HG03432 (cell line): ENCODE measurements around the gene TAF5.
A peak's percentile ranks its signal among the peaks of the same experiment; 100 is the strongest.
"Not testable (repeated sequence)": the region's sequence is repeated elsewhere in the genome, so short reads cannot be mapped to it uniquely, and the experiment has no call there.

Source experiments
- ATAC-seq: cut with Tn5 transposase; IDR thresholded peaks from one replicate; pipeline ENCODE4 v1.9.1; 2021; ENCODE audit warnings: mild to moderate bottlenecking, moderate library complexity; ENCODE audit not compliant: unreplicated experiment

Gene TAF5

GRCh38 chr10:103367782-103368518 lies at the start of gene TAF5:
Gene TAF5 (plus strand): TSS chr10:103367976. CDS start chr10:103367990, 14 bp downstream.
- ATAC-seq = peak; percentile 62

GRCh38 chr10:103327906-103328305 lies 39.9 kb upstream of the TAF5 start:
- no peak for ATAC-seq

GRCh38 chr10:103333934-103334520 lies 33.7 kb upstream of the TAF5 start:
- no peak for ATAC-seq

- no peak for ATAC-seq
Observed at GRCh38 chr10:103334567-103334966, 33.2 kb upstream of the TAF5 start.

GRCh38 chr10:103336370-103336769 lies 31.4 kb upstream of the TAF5 start:
- no peak for ATAC-seq

- no peak for ATAC-seq
Observed at GRCh38 chr10:103350175-103350516, 17.6 kb upstream of the TAF5 start.

GRCh38 chr10:103350517-103351260 lies 17.1 kb upstream of the TAF5 start, which contains the start of gene PCGF6:
Gene PCGF6 (minus strand): TSS chr10:103351140. CDS start chr10:103351066, 74 bp downstream.
- ATAC-seq = peak; percentile 94

GRCh38 chr10:103353281-103353680 lies 14.5 kb upstream of the TAF5 start:
- no peak for ATAC-seq

GRCh38 chr10:103354567-103354966 lies 13.2 kb upstream of the TAF5 start:
- not testable (repeated sequence) for ATAC-seq

GRCh38 chr10:103355906-103356599 lies 11.7 kb upstream of the TAF5 start:
- no peak for ATAC-seq

GRCh38 chr10:103359493-103359892 lies 8.3 kb upstream of the TAF5 start:
- ATAC-seq = not testable (repeated sequence)

GRCh38 chr10:103360791-103361190 lies 7.0 kb upstream of the TAF5 start:
- not testable (repeated sequence) for ATAC-seq

GRCh38 chr10:103367379-103367781 lies 396 bp upstream of the TAF5 start:
- no peak for ATAC-seq

GRCh38 chr10:103373544-103373943 lies 5.8 kb downstream of the TAF5 start:
- no peak for ATAC-seq

- ATAC-seq = no peak
Observed at GRCh38 chr10:103374263-103374662, 6.5 kb downstream of the TAF5 start.

- no peak for ATAC-seq
Observed at GRCh38 chr10:103382769-103383168, 15.0 kb downstream of the TAF5 start.

GRCh38 chr10:103394180-103394579 lies 26.4 kb downstream of the TAF5 start:
- ATAC-seq = no peak

GRCh38 chr10:103395754-103396066 lies 27.9 kb downstream of the TAF5 start:
- ATAC-seq = no peak

GRCh38 chr10:103396067-103396788 lies 28.5 kb downstream of the TAF5 start, which contains the start of the genes ATP5MK and PDCD11:
Gene ATP5MK (minus strand): TSS chr10:103396475. CDS start chr10:103392457, 4,018 bp downstream.
Gene PDCD11 (plus strand): TSS chr10:103396626. CDS start chr10:103398427, 1,801 bp downstream.
- peak; percentile 98 for ATAC-seq

GRCh38 chr10:103396789-103397087 lies 29.0 kb downstream of the TAF5 start:
- ATAC-seq = no peak
